ENCODE data around the gene ARL15.

The ARL15 gene

GRCh38 chr5:54272746-54273145 lies 37.6 kb downstream of the ARL15 start:
- TF ChIP-seq, protein P1, sequence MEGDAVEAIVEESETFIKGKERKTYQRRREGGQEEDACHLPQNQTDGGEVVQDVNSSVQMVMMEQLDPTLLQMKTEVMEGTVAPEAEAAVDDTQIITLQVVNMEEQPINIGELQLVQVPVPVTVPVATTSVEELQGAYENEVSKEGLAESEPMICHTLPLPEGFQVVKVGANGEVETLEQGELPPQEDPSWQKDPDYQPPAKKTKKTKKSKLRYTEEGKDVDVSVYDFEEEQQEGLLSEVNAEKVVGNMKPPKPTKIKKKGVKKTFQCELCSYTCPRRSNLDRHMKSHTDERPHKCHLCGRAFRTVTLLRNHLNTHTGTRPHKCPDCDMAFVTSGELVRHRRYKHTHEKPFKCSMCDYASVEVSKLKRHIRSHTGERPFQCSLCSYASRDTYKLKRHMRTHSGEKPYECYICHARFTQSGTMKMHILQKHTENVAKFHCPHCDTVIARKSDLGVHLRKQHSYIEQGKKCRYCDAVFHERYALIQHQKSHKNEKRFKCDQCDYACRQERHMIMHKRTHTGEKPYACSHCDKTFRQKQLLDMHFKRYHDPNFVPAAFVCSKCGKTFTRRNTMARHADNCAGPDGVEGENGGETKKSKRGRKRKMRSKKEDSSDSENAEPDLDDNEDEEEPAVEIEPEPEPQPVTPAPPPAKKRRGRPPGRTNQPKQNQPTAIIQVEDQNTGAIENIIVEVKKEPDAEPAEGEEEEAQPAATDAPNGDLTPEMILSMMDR (IDR thresholded peaks at IDR 0.05; ENCODE audit: insufficient read depth, low read depth, low read length, missing control alignments), result no peak
- no peak overlapping the region for H3K4me3 ChIP-seq (ENCODE audit: low read depth, low read length)
- DNase-seq (ENCODE audit: low read depth), result no peak

GRCh38 chr5:54270326-54270725 lies 40.0 kb downstream of the ARL15 start:
- no peak for DNase-seq (ENCODE audit: low read depth)
- no peak overlapping the region for H3K4me3 ChIP-seq (ENCODE audit: low read depth, low read length)
- TF ChIP-seq, protein P1 (IDR thresholded peaks at IDR 0.05; ENCODE audit: insufficient read depth, low read depth, low read length, missing control alignments), result no peak

- no peak for DNase-seq (ENCODE audit: low read depth)
- TF ChIP-seq, protein P1 (IDR thresholded peaks at IDR 0.05; ENCODE audit: insufficient read depth, low read depth, low read length, missing control alignments), result no peak
- H3K4me3 ChIP-seq (ENCODE audit: low read depth, low read length), result no peak overlapping the region
Observed at GRCh38 chr5:54264574-54264973, 45.8 kb downstream of the ARL15 start.

- no peak for DNase-seq (ENCODE audit: low read depth)
- H3K4me3 ChIP-seq (ENCODE audit: low read depth, low read length), result no peak overlapping the region
- TF ChIP-seq, protein P1 (IDR thresholded peaks at IDR 0.05; ENCODE audit: insufficient read depth, low read depth, low read length, missing control alignments), result no peak
Observed at GRCh38 chr5:54263447-54263846, 46.9 kb downstream of the ARL15 start.

DNA sequence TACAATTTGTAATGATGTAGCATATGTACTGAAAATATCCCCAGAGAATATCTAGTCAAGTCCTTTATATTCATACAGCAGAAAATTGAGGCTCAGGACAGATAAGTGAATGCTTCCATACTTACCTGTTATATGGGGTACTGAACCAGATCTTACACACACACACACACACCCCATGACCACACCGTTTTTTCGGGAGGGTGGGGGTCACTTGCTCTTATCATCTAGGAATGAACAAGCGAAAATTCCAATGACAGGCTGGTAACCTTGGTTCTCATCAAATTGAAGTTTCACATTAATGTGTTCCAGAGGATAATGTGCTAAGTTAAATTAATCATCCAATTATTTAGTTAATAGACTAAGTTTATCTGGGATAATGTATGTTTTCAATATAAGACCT lies 48.8 kb downstream of the ARL15 start:
- no peak for DNase-seq (ENCODE audit: low read depth)
- no peak overlapping the region for H3K4me3 ChIP-seq (ENCODE audit: low read depth, low read length)
- TF ChIP-seq, protein P1 (IDR thresholded peaks at IDR 0.05; ENCODE audit: insufficient read depth, low read depth, low read length, missing control alignments), result no peak

DNA sequence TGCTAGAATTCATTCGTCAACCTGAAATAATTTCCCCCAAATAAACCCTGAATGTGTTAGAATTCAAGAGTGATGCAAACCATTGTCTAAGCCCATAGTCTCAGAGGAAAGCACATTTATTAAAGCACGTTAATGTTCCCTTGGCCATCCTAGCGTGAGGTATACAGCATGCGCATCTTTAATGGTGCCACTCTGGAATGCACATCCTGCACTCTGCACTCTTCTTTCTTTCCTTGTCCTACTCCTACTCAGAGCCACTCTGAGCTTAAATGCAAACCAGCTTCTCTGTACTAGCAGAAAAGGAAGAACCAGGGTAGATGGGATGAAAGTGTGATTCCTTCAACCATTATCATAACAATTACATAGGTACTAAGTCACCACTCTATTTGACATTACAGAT lies 50.4 kb downstream of the ARL15 start:
- H3K4me3 ChIP-seq (ENCODE audit: low read depth, low read length), result no peak overlapping the region
- DNase-seq (ENCODE audit: low read depth), result no peak
- TF ChIP-seq, protein P1 (IDR thresholded peaks at IDR 0.05; ENCODE audit: insufficient read depth, low read depth, low read length, missing control alignments), result no peak

DNA sequence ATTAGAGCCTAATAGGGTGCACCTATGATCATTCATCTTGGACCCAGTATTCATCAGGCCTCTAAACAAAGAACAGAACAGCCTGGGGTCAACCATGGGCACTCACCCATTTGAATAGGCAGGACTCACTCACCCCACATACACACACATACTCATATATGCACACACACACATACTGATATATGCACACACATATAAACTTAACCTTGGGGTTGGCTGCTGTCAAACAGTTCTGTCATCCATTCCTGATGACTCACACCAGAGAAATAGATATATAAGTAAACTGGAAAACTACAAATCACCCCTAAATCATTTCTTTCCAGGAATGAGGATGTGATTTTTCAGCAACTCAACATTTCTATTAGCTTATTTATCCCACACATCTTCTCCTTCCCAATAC lies 51.3 kb downstream of the ARL15 start:
- TF ChIP-seq, protein P1 (IDR thresholded peaks at IDR 0.05; ENCODE audit: insufficient read depth, low read depth, low read length, missing control alignments), result no peak
- H3K4me3 ChIP-seq (ENCODE audit: low read depth, low read length), result no peak overlapping the region
- DNase-seq (ENCODE audit: low read depth), result no peak

All from GM12865 (cell line).